Stimulated activated naive B cell treated with anti-CD40 and anti-IgM and Interleukin-4, amounts not matched to agents 10 μg/mL and 1 μg/mL and 100 μg/mL, for 72 hours (primary cell): Measurements from ENCODE around the gene DES.
"Not testable (repeated sequence)": the region's sequence is repeated elsewhere in the genome, so short reads cannot be mapped to it uniquely, and the experiment has no call there.

Experiments
- ATAC-seq, 2 donors: fragments of 150-1000 bp; cut with Tn5 transposase; replicated peaks; 2 replicates each; pipeline ENCODE4 v1.10.0; 2021; ENCODE audit warnings: moderate library complexity in 1 of 2
- DNase-seq: peaks from one replicate; pipeline ENCODE4 v3.0.0; 2021
- H3K27ac Mint-ChIP-seq: one replicate; pipeline ENCODE4 v1.8.0; 2022; ENCODE audit warnings: mild to moderate bottlenecking, mixed read lengths
- H3K27me3 Mint-ChIP-seq, 2 donors: one replicate each; pipeline ENCODE4 v1.8.0; 2022; ENCODE audit warnings: mixed read lengths in 2 of 2
- H3K36me3 Mint-ChIP-seq, 2 donors: one replicate each; pipeline ENCODE4 v1.8.0; 2022; ENCODE audit warnings: mixed read lengths in 2 of 2, mild to moderate bottlenecking in 1 of 2
- H3K4me1 Mint-ChIP-seq, 2 donors: one replicate each; pipeline ENCODE4 v1.8.0; 2022; ENCODE audit warnings: mixed read lengths in 2 of 2, mild to moderate bottlenecking in 1 of 2
- H3K4me3 Mint-ChIP-seq, 2 donors: one replicate each; pipeline ENCODE4 v1.8.0; 2022; ENCODE audit warnings: mild to moderate bottlenecking in 2 of 2, mixed read lengths in 2 of 2, moderate library complexity in 1 of 2
- H3K9me3 Mint-ChIP-seq, 2 donors: one replicate each; pipeline ENCODE4 v1.8.0; 2022; ENCODE audit warnings: mixed read lengths in 2 of 2, mild to moderate bottlenecking in 1 of 2

Gene DES

DNA sequence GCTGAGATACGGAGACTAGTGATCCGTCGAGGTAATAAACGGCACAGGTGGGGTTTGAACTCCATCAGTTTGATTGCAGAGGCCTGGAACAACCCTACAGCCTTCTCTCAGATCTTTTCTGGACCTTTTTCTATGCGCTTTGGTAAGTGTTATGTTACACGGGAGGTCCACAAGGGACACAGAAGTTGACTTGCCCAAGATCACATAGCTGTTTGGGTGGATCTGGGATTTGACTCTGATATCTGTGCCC, 29.3 kb upstream of the DES start:
- H3K27me3 Mint-ChIP-seq: peaks cover 5 to 10% of the 10 kb centered on the region in 2 donors
- H3K4me1 Mint-ChIP-seq: peaks cover 2 to 22% of the 10 kb centered on the region in 2 donors
- H3K4me3 Mint-ChIP-seq: peak overlapping the region in 1 of 2 donors; percentile 96
- DNase-seq (no peak), ATAC-seq (no peak)
- H3K27ac Mint-ChIP-seq: no peak overlapping the region
- peaks cover 10 to 30% of the 10 kb centered on the region in 2 donors for H3K36me3 Mint-ChIP-seq
- H3K9me3 Mint-ChIP-seq: no peaks in the 10 kb centered on the region

DNA sequence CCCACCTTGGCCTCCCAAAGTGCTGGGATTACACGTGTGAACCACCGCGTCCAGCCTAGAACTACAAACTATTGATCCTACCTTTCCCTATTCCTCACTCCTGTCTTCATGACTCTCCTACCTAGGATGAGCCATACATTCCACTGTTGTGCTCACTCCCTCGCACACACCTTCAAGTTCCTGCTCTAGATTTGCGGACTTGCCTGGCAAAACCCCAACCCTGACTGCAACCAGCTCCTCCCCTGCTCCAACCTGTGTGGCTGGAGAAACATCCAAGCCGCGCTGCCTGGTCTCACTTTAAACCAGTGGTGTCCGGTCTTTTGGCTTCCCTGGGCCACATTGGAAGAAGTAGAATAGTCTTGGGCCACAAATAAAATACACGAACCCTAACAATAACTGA, 25.4 kb upstream of the DES start:
- no peak for ATAC-seq
- Mint-ChIP-seq H3K4me1 (peaks cover 0 to 5% of the 10 kb centered on the region in 2 donors), H3K9me3 (no peaks in the 10 kb centered on the region)

DNA sequence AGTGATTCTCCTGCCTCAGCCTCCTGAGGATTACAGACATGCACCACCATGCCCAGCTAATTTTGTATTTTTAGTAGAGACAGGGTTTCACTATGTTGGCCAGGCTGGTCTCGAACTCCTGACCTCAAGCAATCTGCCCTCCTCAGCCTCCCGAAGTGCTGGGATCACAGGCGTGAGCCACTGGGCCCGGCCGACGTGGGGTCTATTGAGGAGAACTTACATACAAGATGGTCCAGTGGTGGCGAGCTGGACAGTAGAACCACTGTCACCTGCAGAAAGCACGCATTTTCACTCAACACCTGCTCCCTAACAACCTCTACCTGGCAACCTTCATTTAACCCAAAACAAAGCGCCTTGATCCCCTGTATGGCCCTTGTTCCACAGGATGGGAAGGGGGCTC, 23.1 kb upstream of the DES start:
- not testable (repeated sequence) for ATAC-seq, H3K27ac Mint-ChIP-seq, H3K9me3 Mint-ChIP-seq, DNase-seq, H3K36me3 Mint-ChIP-seq, H3K4me3 Mint-ChIP-seq, H3K4me1 Mint-ChIP-seq
- peaks cover 24 to 33% of the 10 kb centered on the region in 2 donors for H3K27me3 Mint-ChIP-seq

More for the DNA sequence above, 25.4 kb upstream of the DES start:
- H3K36me3 Mint-ChIP-seq: no peaks in the 10 kb centered on the region
- no peak overlapping the region for H3K4me3 Mint-ChIP-seq
- DNase-seq: no peak
- no peak overlapping the region for H3K27ac Mint-ChIP-seq
- peaks cover 24 to 31% of the 10 kb centered on the region in 2 donors for H3K27me3 Mint-ChIP-seq

DNA sequence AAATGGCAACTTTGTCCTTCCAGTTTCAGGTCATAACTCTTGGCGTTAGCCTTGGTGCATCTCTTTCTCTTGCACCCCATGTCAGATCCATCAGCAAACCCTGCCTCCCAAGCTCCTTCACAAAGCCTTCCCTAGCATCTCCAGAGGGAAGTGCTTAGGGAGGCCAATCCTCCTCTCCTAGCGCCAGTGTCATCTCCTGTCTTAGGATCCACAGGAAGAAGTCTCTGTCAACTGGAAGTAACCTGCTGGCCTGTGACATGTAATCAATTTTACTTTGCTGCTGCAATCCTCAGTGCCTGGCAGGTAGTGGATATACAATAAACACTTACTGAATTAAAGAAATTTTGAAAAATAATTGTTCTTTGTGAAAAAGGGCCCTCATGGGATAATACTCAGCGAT, 22.6 kb upstream of the DES start:
- no peak overlapping the region for H3K4me3 Mint-ChIP-seq
- DNase-seq: no peak
- H3K27me3 Mint-ChIP-seq: peaks cover 24 to 38% of the 10 kb centered on the region in 2 donors
- no peaks in the 10 kb centered on the region for H3K9me3 Mint-ChIP-seq
- H3K4me1 Mint-ChIP-seq: no peaks in the 10 kb centered on the region
- no peaks in the 10 kb centered on the region for H3K36me3 Mint-ChIP-seq
- no peak overlapping the region for H3K27ac Mint-ChIP-seq
- no peak for ATAC-seq

DNA sequence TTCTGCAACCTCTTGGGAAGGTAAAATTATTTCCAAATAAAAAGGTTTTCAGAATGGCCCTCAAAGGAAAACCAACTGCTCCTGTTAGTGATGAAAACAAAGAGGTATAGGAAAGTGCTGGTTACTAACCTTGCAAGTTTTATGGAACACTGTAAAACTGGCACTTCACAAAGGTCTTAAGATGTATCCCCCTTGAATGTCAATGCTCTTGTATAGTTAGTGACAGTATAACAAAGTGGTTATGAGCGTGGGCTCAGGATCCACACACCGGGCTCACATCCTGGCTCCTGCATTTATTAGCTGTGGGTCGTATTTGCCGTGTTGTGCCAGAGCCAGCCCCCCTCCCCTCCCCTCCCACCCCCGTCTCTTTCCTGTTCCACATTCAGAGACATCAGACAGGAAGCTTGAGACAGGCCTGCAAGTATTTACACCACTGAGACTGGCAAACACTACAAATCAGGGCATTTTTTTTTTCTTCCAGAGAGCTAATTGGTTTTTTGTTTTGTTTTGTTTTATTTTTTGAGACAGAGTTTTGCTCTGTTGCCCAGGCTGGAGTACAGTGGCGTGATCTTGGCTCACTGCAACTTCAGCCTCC, 21.2 kb upstream of the DES start:
- H3K27ac Mint-ChIP-seq: no peak overlapping the region

DNA sequence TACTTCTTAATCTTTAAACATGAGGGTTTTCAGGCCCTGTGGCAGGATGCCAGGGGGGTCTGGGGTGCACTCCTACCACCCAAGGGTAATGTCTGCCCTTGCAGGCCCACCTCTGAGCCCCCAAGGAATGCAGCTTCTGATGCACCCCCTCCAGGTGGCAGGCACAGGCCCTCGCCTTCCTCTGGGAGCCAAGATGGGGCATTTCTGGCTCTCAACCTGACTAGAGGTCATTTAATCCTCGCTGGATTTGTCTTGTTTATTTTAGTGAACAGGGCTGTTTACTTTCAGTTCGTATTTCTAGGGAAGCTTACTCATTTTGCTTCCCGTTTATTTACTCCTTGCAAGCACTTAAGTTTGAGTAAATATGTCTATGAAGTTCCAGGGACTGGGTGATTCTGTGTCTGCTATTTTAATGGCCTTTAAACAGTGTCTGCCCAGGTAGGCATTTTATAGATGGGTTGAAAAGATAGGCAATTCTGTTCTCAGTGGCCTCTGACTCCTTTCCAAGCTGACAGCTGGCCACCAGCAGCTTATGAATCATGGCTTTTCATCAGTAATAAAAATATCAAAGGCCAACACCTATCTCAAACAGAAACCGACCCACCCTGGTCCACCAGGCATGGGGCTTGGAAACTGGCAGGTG, 19.3 kb upstream of the DES start:
- Mint-ChIP-seq H3K27ac (no peak overlapping the region), H3K4me1 (no peaks in the 10 kb centered on the region), H3K36me3 (no peaks in the 10 kb centered on the region), H3K4me3 (no peak overlapping the region), H3K27me3 (peaks cover 33 to 48% of the 10 kb centered on the region in 2 donors), H3K9me3 (no peaks in the 10 kb centered on the region)
- DNase-seq (no peak), ATAC-seq (no peak)

More for the DNA sequence above, 21.2 kb upstream of the DES start:
- DNase-seq (no peak), ATAC-seq (no peak)
- Mint-ChIP-seq H3K9me3 (no peaks in the 10 kb centered on the region), H3K36me3 (no peaks in the 10 kb centered on the region), H3K27me3 (peaks cover 29 to 47% of the 10 kb centered on the region in 2 donors), H3K4me1 (no peaks in the 10 kb centered on the region), H3K4me3 (no peak overlapping the region)

DNA sequence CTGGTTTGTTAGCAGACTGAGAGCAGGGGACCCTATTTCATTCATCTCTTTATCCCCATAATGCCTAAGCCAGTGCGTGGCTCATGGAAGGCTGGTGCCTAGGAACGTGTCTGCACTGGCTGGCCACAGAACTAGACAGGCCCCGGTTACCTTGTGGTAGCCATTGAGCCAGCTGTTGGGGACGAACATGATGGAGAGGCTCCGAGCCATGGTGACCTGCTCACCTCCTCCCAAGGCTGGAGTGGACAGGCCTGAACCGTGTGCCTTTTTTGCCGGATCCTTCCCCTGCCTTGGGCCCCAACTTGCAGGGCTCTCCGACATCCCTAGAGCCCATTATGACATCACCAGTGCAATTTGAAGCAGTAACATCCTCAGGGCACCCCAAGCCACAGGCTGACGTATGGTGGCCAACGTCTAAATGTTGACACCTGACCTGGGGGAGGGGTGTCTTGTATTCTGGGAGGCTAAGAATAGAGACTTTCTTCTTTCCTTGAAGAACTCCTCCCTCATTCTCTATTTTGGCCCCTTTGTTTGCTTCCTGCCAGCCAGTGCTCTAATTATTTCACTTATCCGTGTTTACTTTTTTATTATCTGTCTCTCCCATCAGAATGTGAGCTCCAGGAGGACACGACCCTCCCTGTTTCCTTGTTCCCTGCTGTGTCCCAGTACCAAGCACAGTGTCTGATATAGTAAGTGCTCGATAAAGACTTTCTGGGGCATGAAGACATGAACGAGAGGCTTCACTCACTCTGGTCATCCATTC, 18.3 kb upstream of the DES start:
- ATAC-seq (no peak), DNase-seq (no peak)
- H3K4me3 Mint-ChIP-seq: no peak overlapping the region
- H3K9me3 Mint-ChIP-seq: no peaks in the 10 kb centered on the region
- no peak overlapping the region for H3K27ac Mint-ChIP-seq
- H3K4me1 Mint-ChIP-seq: no peaks in the 10 kb centered on the region
- peaks cover 35 to 55% of the 10 kb centered on the region in 2 donors for H3K27me3 Mint-ChIP-seq
- H3K36me3 Mint-ChIP-seq: no peaks in the 10 kb centered on the region

DNA sequence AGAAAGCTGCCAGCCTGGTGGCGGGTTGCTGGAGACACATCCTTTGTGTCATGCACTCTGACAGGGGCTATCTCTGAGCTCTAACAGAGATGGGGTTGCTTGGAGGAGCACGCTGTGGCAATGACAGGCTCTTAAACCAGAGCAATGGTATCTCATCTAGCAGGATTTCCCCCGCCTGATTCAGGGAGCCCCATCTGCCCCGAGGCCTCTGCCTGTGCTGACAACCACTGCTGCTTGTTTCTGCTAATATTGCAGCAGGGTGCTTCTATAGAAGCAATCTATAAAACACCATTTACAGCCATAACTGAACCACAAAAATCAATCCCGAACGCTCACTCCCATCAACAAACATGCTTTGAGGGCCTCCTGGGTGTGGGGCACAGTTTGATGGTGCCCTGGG, 17.6 kb upstream of the DES start:
- Mint-ChIP-seq H3K4me3 (no peak overlapping the region), H3K36me3 (no peaks in the 10 kb centered on the region), H3K9me3 (no peaks in the 10 kb centered on the region), H3K4me1 (no peaks in the 10 kb centered on the region), H3K27ac (no peak overlapping the region), H3K27me3 (peaks cover 36 to 55% of the 10 kb centered on the region in 2 donors)
- no peak for ATAC-seq
- no peak for DNase-seq

DNA sequence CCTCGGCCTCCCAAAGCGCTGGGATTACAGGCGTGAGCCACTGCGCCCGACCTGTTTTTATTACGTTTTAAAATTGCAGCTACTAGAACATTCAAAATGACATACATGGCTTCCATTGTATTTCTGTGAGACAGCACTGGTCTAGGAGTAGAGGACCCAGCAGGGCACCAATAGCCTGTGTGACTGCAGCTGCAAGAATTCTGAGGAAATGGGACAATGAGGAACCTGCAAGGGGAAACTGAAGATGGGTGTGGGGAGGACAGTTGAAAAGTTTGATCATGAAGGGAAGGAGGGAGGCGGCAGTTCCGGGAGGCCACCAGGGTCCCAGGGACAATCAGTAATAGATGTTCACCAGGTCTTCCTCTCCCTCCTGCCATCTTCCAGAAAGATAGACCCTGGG, 16.6 kb upstream of the DES start:
- H3K27me3 Mint-ChIP-seq: peaks cover 32 to 50% of the 10 kb centered on the region in 2 donors
- no peak overlapping the region for H3K27ac Mint-ChIP-seq
- H3K4me1 Mint-ChIP-seq: no peaks in the 10 kb centered on the region
- no peaks in the 10 kb centered on the region for H3K9me3 Mint-ChIP-seq
- ATAC-seq: no peak
- H3K36me3 Mint-ChIP-seq: no peaks in the 10 kb centered on the region
- H3K4me3 Mint-ChIP-seq: no peak overlapping the region
- DNase-seq: no peak

DNA sequence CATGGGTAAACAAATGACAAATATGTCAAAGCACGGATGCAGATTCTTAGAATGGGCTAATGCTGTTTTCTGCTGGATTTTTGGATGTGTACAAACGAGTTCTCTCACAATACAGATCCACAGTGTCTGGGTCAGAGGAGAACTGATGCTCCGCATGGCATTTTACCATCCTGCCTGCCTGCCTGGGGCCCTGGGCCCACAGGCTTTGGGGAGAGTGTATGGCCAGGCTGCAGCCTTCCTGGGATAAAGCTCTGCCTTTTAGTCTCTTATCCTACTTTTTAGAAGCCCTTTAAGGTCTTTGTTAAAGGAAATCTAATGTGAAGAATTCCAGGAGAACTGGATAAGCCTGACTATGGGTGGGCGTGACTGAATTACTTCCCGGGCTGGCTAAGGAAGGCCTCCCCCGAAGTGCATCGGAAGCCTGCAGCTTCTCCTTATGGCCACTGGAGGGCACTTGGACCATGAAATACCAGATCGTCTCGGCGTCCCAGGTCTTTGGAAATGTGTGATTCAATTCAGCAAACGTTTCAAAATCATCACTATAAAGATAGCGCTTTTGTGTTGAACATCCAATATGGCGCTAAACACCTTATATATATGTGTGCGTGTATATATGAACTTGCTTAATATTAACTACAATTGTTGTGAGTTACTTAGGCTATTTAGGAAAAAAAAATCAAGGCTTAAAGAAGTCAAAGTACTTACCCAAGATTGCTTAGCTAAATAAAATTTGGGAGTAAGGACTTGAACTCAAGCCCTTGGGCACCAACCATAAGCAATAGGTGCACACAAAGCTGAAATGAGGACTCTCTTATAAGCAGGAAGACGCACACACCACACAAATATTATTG, 15.3 kb upstream of the DES start:
- DNase-seq: peak; percentile 13
- Mint-ChIP-seq H3K4me3 (no peak overlapping the region), H3K36me3 (no peaks in the 10 kb centered on the region), H3K27ac (no peak overlapping the region), H3K9me3 (no peaks in the 10 kb centered on the region), H3K4me1 (no peaks in the 10 kb centered on the region), H3K27me3 (peaks cover 35 to 53% of the 10 kb centered on the region in 2 donors)
- ATAC-seq: peak; percentile 86 to 92

DNA sequence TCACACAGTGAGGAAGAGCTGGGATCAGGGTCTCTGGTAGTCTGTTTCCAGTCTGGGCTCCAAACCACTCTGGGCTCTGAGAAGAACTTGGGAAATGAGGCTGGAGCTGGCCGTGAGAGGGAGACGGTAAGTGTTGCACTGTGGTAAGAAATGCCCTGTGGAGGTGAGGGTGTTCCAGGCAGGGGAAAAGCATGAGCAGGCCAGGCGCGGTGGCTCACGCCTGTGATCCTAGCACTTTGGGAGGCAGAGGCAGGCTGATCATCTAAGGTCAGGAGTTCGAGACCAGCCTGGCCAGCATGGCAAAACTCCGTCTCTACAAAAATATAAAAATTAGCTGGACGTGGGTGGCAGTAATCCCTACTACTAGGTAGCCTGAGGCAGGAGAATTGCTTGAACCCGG, 14.3 kb upstream of the DES start:
- no peak overlapping the region for H3K27ac Mint-ChIP-seq
- H3K4me3 Mint-ChIP-seq: no peak overlapping the region
- H3K4me1 Mint-ChIP-seq: no peaks in the 10 kb centered on the region
- H3K27me3 Mint-ChIP-seq: peaks cover 41 to 63% of the 10 kb centered on the region in 2 donors
- ATAC-seq (no peak), DNase-seq (no peak)
- H3K36me3 Mint-ChIP-seq: no peaks in the 10 kb centered on the region
- H3K9me3 Mint-ChIP-seq: no peaks in the 10 kb centered on the region

DNA sequence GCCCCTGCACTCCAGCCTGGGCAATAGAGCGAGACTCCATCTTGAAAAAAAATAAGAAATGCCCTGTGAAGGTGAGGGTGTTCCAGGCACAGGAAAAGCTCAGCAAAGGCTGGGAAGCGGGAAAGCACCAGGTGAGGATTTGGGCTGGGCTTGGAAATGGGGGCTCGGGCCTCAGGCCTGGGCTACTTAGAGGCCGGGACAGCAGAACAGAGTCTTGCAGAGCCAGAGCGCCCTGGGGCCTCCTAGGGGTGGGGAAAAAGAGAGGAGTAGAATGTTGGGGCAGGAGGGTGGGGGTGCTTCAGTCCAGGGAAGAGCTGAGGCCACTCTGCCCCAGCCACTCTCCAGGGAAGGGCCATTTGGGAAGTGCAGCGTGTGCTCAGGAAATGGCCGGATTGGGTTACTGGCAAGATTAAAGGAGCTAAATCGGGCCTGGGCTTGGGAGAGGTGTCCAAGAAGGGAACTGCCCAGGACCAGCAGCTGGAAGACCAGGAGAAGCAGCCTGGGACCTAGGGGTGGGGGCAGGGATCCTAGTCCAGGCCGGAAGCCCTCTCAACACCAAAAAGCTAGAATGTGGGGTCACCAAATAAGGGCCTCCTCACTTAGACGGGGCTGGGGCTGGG, 13.8 kb upstream of the DES start:
- Mint-ChIP-seq H3K9me3 (no peaks in the 10 kb centered on the region), H3K27me3 (peaks cover 45 to 68% of the 10 kb centered on the region in 2 donors), H3K36me3 (no peaks in the 10 kb centered on the region), H3K4me1 (no peaks in the 10 kb centered on the region), H3K4me3 (no peak overlapping the region), H3K27ac (no peak overlapping the region)
- ATAC-seq (no peak), DNase-seq (no peak)

DNA sequence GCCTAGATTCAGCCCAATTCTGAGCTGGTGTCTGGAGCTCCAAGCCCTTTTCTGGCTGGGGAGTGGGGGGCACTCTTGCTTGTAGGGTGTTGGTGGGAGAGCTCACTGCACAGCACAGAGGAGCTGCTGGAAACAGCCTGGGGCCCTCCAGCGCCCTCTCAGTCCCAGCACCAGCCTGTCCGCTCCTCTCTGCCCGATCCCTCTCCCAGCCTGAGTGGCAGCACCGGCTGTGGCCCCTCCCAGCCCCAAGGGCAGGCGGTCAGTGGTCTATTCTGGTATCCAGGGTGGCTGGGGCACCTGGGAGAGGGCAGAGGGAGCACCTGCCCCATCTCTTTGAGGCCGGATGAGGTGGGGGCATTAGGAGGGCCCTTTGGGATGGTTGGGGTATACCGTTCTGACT, 13.2 kb upstream of the DES start:
- Mint-ChIP-seq H3K27me3 (peaks cover 51 to 72% of the 10 kb centered on the region in 2 donors), H3K9me3 (no peaks in the 10 kb centered on the region), H3K4me1 (no peaks in the 10 kb centered on the region), H3K36me3 (no peaks in the 10 kb centered on the region), H3K27ac (no peak overlapping the region), H3K4me3 (no peak overlapping the region)
- ATAC-seq (no peak), DNase-seq (no peak)

DNA sequence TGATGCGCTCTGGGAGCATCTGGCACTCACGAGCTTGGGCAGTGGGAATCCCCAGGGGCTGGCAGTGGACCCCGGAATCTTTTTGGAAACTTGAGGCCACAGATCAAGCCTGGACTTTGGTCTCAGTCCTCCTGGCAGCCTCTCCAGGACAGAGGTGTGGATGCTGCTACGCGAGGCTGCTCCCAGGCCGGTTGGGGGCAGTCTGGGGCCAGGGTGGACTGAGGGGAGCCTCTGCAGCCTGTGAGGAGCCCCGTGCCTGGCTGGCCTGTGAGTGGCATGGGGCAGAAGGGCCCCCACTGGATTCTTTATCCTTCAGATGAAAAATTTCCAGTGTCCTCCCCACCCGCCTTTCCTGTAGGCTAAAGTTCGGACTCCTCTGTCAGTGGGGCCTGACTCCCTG, 12.7 kb upstream of the DES start:
- ATAC-seq (no peak), DNase-seq (no peak)
- Mint-ChIP-seq H3K4me1 (no peaks in the 10 kb centered on the region), H3K27me3 (peaks cover 51 to 67% of the 10 kb centered on the region in 2 donors), H3K9me3 (no peaks in the 10 kb centered on the region), H3K4me3 (no peak overlapping the region), H3K36me3 (no peaks in the 10 kb centered on the region), H3K27ac (no peak overlapping the region)
